PFSK-1 (cell line): ENCODE data around the gene ATCAY.

Experiments used
- FOXP2 ChIP-seq: optimal IDR thresholded peaks from 2 replicates; pipeline ENCODE3; 2011; ENCODE audit warnings: borderline replicate concordance, control low read depth, inconsistent platforms; ENCODE audit not compliant: insufficient read depth; ENCODE audit errors: extremely low read length, extremely low read depth
- POLR2AphosphoS5 ChIP-seq: IDR thresholded peaks from 2 replicates; pipeline ENCODE4 v1.6.1; 2012; ENCODE audit warnings: low read depth, mild to moderate bottlenecking, control low read depth, low read length, moderate library complexity
- REST ChIP-seq, 2 experiments: IDR thresholded peaks; 2 replicates each; pipeline versions ENCODE4 v1.6.1 to v1.8.0; 2011 to 2012; ENCODE audit warnings: low read depth in 2 of 2, low read length in 2 of 2, control low read depth in 1 of 2, inconsistent platforms in 1 of 2, mild to moderate bottlenecking in 1 of 2, moderate library complexity in 1 of 2; ENCODE audit not compliant: insufficient read depth in 1 of 2
- SIN3A ChIP-seq: IDR thresholded peaks from 2 replicates; pipeline ENCODE4 v1.6.1; 2012; ENCODE audit warnings: mild to moderate bottlenecking, low read length, moderate library complexity, borderline replicate concordance; ENCODE audit not compliant: insufficient read depth
- TAF1 ChIP-seq: IDR thresholded peaks from 2 replicates; pipeline ENCODE4 v1.6.1; 2012; ENCODE audit warnings: low read length, control low read depth, borderline replicate concordance; ENCODE audit not compliant: insufficient read depth

GRCh38 chr19:3839941-3840340 lies 40.5 kb upstream of the ATCAY start:
- no peak for TF ChIP-seq POLR2AphosphoS5
- TF ChIP-seq TAF1, result no peak
- TF ChIP-seq SIN3A, result no peak
- no peak for TF ChIP-seq REST (IDR thresholded peaks at IDR 0.05; ENCODE audit: insufficient read depth in 1 of 2, low read depth in 2 of 2, low read length in 2 of 2)
- TF ChIP-seq FOXP2, result no peak
